Measurements from ENCODE around the gene MCCC1. TPM values are rescaled to one million over a fixed set of nuclear protein-coding genes. Genes with fewer than 3 reads are reported as not detected.

The MCCC1 gene
- total and polyA plus RNA-seq, 7 donors: 8.2 to 24.4 (median 15.6) TPM

DNA sequence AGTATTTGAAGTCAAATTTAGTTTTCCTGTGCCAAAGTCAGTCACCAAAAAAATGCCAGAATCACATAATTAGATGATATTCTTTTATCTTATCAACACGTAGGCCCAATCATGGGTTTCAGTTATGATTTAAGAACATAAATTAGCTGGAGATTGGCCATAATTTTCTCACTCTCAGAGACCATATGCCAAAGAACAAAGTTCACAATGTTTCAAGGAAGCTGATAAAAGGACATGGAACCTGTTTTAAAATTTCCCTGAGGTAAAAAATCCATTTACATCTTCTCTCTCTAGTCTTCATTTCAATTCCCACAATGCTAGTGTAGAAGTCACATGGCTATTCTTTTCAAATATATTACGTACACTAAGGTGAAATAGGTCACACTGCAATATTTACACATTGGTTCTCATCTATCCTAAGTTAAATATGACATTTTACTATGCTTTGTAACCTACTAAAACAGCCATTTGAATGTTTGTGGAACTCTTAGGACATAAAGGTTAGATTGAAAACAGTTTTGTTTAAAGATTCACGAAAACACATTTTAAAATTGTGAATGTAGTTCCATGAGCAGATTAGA lies 76.3 kb downstream of the MCCC1 start:
- H3K36me3 ChIP-seq (ENCODE audit: insufficient read depth in 1 of 2, low read depth in 1 of 2): peaks cover 3 to 96% of the 10 kb centered on the region in 2 donors
- TF ChIP-seq, protein P1, sequence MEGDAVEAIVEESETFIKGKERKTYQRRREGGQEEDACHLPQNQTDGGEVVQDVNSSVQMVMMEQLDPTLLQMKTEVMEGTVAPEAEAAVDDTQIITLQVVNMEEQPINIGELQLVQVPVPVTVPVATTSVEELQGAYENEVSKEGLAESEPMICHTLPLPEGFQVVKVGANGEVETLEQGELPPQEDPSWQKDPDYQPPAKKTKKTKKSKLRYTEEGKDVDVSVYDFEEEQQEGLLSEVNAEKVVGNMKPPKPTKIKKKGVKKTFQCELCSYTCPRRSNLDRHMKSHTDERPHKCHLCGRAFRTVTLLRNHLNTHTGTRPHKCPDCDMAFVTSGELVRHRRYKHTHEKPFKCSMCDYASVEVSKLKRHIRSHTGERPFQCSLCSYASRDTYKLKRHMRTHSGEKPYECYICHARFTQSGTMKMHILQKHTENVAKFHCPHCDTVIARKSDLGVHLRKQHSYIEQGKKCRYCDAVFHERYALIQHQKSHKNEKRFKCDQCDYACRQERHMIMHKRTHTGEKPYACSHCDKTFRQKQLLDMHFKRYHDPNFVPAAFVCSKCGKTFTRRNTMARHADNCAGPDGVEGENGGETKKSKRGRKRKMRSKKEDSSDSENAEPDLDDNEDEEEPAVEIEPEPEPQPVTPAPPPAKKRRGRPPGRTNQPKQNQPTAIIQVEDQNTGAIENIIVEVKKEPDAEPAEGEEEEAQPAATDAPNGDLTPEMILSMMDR (IDR thresholded peaks at IDR 0.05): no peak
- H3K27ac ChIP-seq: no peak overlapping the region
- no peak for ATAC-seq
- H3K27me3 ChIP-seq (ENCODE audit: insufficient read depth in 3 of 3, low read length in 2 of 3): no peaks in the 10 kb centered on the region
- H3K4me1 ChIP-seq: no peaks in the 10 kb centered on the region
- intact Hi-C loops (cut with DNase I): no loop called here
- DNase-seq: no peak
- no peak overlapping the region for H3K4me3 ChIP-seq
- WGBS, 3 donors: 82 to 91% (median 86%) methylated on average over 3 of the region's 3 CpGs
- no peaks in the 10 kb centered on the region for H3K9me3 ChIP-seq

GRCh38 chr3:183018421-183019192 lies 80.7 kb downstream of the MCCC1 start:
- no peaks in the 10 kb centered on the region for H3K27me3 ChIP-seq (ENCODE audit: insufficient read depth in 3 of 3, low read length in 2 of 3)
- no peaks in the 10 kb centered on the region for H3K4me1 ChIP-seq
- TF ChIP-seq, protein P1 (IDR thresholded peaks at IDR 0.05): no peak
- no peak overlapping the region for H3K4me3 ChIP-seq
- H3K36me3 ChIP-seq (ENCODE audit: insufficient read depth in 1 of 2, low read depth in 1 of 2): peaks cover 3 to 86% of the 10 kb centered on the region in 2 donors
- no peak overlapping the region for H3K27ac ChIP-seq
- WGBS, 3 donors: 89 to 94% (median 94%) methylated on average over 3 of the region's 3 CpGs
- H3K9me3 ChIP-seq: no peaks in the 10 kb centered on the region
- ATAC-seq (no peak), DNase-seq (no peak)
- intact Hi-C loops (cut with DNase I): no loop called here

GRCh38 chr3:183015185-183015584 lies 84.1 kb downstream of the MCCC1 start:
- intact Hi-C loops (cut with DNase I): no loop called here
- Histone ChIP-seq H3K27me3 (ENCODE audit: insufficient read depth in 3 of 3, low read length in 2 of 3) (no peaks in the 10 kb centered on the region), H3K36me3 (ENCODE audit: insufficient read depth in 1 of 2, low read depth in 1 of 2) (peaks cover 0 to 51% of the 10 kb centered on the region in 2 donors), H3K27ac (no peak overlapping the region), H3K4me3 (no peak overlapping the region), H3K9me3 (no peaks in the 10 kb centered on the region), H3K4me1 (no peaks in the 10 kb centered on the region)
- TF ChIP-seq, protein P1 (IDR thresholded peaks at IDR 0.05): no peak
- 79 to 87% (median 84%) methylated on average over 2 of the region's 2 CpGs for WGBS, 3 donors
- DNase-seq (no peak), ATAC-seq (no peak)

GRCh38 chr3:183013856-183014255 lies 85.4 kb downstream of the MCCC1 start:
- Histone ChIP-seq H3K4me3 (no peak overlapping the region), H3K4me1 (no peaks in the 10 kb centered on the region), H3K36me3 (ENCODE audit: insufficient read depth in 1 of 2, low read depth in 1 of 2) (peaks cover 0 to 38% of the 10 kb centered on the region in 2 donors), H3K27me3 (ENCODE audit: insufficient read depth in 3 of 3, low read length in 2 of 3) (no peaks in the 10 kb centered on the region), H3K27ac (no peak overlapping the region), H3K9me3 (no peaks in the 10 kb centered on the region)
- TF ChIP-seq, protein P1 (IDR thresholded peaks at IDR 0.05): no peak
- no peak for DNase-seq
- intact Hi-C loops (cut with DNase I): no loop called here
- 83 to 93% (median 87%) methylated on average over 6 of the region's 6 CpGs for WGBS, 3 donors
- ATAC-seq: no peak
